Astrocyte (in vitro differentiated cells and primary cell): ENCODE measurements around the gene MAP3K20.

Source experiments
- EZH2 ChIP-seq: IDR thresholded peaks from 2 replicates; pipeline ENCODE4 v1.6.1; 2012; ENCODE audit warnings: mild to moderate bottlenecking, low read length, inconsistent platforms; ENCODE audit not compliant: insufficient read depth
- TF ChIP-seq, protein P1 (sequence below): IDR thresholded peaks from 2 replicates; pipeline ENCODE4 v1.5.1; 2011; ENCODE audit warnings: low read depth, mild to moderate bottlenecking, inconsistent platforms, low read length, moderate library complexity; ENCODE audit not compliant: insufficient read depth

DNA sequence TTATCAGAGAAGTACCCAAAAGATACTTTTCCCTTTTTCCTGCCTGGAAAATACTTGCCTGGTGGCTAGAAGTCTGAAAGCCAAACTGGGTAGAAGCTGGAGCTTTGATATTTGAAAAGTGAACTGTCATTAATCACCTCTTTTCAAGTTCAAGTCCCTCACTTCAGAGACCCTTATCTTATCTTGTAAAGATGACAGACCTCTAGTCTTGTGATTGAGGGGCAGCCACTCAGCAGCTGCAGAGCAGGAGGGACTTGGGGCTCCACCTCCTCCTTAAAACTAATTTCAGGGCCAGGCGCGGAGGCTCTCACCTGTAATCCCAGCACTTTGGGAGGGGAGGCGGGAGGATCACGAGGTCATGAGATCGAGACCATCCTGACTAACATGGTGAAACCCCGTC is 214.9 kb downstream of the MAP3K20 start:
- TF ChIP-seq, protein P1, sequence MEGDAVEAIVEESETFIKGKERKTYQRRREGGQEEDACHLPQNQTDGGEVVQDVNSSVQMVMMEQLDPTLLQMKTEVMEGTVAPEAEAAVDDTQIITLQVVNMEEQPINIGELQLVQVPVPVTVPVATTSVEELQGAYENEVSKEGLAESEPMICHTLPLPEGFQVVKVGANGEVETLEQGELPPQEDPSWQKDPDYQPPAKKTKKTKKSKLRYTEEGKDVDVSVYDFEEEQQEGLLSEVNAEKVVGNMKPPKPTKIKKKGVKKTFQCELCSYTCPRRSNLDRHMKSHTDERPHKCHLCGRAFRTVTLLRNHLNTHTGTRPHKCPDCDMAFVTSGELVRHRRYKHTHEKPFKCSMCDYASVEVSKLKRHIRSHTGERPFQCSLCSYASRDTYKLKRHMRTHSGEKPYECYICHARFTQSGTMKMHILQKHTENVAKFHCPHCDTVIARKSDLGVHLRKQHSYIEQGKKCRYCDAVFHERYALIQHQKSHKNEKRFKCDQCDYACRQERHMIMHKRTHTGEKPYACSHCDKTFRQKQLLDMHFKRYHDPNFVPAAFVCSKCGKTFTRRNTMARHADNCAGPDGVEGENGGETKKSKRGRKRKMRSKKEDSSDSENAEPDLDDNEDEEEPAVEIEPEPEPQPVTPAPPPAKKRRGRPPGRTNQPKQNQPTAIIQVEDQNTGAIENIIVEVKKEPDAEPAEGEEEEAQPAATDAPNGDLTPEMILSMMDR, result no peak
- no peak for TF ChIP-seq EZH2
